ENCODE data around the gene ITCH.

- TF ChIP-seq CTCF (IDR thresholded peaks at IDR 0.05): no peak
- no peak for TF ChIP-seq POLR2A (IDR thresholded peaks at IDR 0.05)
Observed at GRCh38 chr20:34427784-34428183, 64.7 kb downstream of the ITCH start.

All from body of pancreas (tissue), 4 donors.